ENCODE results near the gene TIMM13.

DNA sequence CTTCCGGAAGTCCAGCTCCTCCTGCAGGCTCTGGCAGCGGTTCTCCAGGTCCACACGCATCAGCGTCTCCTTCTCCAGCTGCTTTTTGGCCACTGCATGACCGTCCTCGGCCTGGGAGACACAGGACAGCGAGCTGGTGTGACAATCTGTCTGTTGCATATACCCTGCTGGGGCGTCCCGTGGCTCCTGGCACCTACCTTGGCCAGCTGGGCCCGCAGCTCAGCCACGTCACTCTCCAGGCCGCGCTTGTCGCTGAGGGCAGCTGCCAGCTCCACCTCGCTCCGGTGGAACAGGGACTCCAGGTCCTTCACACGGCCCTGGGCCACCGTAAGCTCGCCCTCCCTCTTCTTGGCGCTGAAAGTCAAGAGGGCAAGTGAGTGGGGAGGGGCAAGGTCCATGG is 10.8 kb upstream of the TIMM13 start:
- TF ChIP-seq EZH2 (IDR thresholded peaks at IDR 0.05; ENCODE audit: borderline replicate concordance, low read depth, low read length, severe bottlenecking) (no peak), POLR2A (IDR thresholded peaks at IDR 0.05; ENCODE audit: low read depth, low read length) (no peak)
- TF ChIP-seq, protein P1, sequence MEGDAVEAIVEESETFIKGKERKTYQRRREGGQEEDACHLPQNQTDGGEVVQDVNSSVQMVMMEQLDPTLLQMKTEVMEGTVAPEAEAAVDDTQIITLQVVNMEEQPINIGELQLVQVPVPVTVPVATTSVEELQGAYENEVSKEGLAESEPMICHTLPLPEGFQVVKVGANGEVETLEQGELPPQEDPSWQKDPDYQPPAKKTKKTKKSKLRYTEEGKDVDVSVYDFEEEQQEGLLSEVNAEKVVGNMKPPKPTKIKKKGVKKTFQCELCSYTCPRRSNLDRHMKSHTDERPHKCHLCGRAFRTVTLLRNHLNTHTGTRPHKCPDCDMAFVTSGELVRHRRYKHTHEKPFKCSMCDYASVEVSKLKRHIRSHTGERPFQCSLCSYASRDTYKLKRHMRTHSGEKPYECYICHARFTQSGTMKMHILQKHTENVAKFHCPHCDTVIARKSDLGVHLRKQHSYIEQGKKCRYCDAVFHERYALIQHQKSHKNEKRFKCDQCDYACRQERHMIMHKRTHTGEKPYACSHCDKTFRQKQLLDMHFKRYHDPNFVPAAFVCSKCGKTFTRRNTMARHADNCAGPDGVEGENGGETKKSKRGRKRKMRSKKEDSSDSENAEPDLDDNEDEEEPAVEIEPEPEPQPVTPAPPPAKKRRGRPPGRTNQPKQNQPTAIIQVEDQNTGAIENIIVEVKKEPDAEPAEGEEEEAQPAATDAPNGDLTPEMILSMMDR (IDR thresholded peaks at IDR 0.05; ENCODE audit: extremely low read depth in 1 of 2, insufficient read depth in 1 of 2, low read depth in 1 of 2, low read length in 2 of 2) = no peak

Measured in endothelial cell of umbilical vein (primary cell).